ENCODE measurements around the gene GRM2.

GRCh38 chr3:51712963-51713362, 6.1 kb downstream of the GRM2 start:
- TF ChIP-seq CTCF (IDR thresholded peaks at IDR 0.05) (no peak), EP300 (IDR thresholded peaks at IDR 0.05) (no peak)

Measured in tibial nerve (tissue), 4 donors.